Stimulated activated naive CD4-positive, alpha-beta T cell treated with Interleukin-2 at 50 U/mL for 16 hours (primary cell): ENCODE measurements around the gene HUS1.

Experiments used
- DNase-seq: peaks from one replicate; lab custom pipeline; 2025; lab: John Stamatoyannopoulos, UW

The HUS1 gene

GRCh38 chr7:47979832-47980181 lies 392 bp upstream of the HUS1 start:
- DNase-seq, result no peak

DNA sequence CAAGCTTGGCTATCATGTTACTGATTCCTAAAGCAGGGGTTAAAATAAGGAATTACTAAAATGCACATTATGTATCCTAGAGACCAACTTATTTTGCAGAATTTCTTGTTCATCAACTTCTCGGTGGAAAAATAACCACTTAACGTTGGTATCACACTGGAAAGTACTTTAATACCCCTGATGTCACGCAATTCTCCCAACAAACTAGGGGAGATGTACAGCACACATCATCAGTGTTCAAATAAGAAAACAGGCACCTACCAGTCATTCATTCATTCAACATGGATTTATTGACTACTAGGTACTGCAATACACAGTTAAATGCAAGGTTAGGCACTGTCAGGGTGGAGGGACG lies 648 bp downstream of the HUS1 start:
- DNase-seq, result no peak

DNA sequence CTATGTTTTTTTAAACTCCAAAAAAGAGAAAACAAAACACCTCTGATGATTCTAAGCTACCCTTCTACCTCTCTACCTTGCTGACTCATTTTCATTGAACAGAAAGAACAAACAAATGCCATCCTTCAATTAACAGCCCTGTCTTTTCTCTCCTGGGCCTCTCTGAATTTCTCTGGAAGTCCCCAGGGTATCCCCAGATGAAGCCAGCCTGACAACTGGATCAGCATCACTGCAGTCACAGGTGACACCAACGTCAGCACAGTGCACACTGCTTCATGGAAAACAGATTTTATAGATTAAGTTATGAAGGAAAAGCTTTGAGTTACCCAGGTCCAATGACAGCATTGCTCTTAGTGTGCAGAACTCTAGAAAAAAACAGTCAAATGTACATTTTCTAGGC lies 5.7 kb downstream of the HUS1 start:
- no peak for DNase-seq

DNA sequence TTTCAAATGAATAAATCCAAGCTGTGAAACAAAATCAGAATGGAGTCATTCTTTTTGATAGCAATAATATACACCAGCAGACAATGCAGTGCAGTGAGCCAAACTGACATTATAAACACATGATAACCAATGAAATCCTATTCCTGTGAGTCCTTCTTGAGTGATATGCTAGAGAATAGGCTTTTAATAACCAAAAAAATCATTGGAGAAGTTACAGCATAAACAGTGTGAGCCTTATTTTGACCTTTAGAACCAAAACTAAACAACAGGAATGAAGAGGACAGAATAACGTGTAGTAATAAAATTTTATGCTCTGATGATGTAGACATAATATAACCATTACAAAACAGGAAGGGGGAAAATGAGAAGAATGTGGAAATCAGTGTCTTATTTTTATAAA lies 8.7 kb downstream of the HUS1 start:
- no peak for DNase-seq

DNA sequence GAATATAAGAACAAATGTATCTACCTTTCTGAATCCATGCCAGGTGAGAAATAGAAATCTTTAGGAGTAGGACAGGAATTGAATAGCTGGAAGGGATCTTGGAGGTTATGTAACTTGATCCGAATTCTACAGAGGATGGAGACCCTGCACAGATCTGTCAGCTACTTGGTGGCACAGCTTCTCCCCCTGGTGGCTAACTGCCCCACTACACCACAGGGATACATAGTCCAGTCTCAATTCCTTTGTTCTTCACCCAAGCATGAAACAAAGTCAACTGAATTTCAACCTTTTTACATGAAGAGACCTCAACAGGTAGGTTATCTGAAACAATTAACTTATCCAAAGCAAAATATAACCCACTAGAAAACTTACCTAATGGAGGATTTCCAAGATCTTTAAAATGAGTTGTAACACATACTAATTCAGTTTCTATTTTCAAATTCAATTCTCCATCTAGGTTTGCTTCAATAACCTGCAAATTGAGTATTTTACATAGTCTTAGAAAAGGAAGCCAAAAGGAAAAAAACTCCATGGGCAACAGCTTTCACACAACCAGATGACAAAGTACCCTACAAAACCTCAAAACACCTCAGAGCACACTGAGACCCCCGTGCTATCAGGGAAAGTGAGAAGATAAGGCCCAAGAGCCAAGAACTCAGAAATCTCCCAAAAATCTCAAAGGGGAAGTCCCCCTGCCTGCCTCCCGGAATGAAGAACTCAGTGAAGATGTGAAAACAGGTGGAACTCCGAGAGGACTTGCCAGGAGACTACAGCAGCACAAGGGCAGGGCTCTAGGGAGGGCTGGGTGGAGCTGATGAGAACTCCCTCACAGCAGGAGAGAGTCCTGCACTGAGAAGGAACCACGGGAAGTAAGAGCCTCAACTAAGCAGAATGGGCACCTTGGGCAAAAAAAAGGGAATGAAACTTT lies 10.3 kb downstream of the HUS1 start:
- DNase-seq, result peak; percentile 32

GRCh38 chr7:47967708-47968107 lies 11.7 kb downstream of the HUS1 start:
- DNase-seq, result no peak

GRCh38 chr7:47967123-47967522 lies 12.3 kb downstream of the HUS1 start:
- no peak for DNase-seq

DNA sequence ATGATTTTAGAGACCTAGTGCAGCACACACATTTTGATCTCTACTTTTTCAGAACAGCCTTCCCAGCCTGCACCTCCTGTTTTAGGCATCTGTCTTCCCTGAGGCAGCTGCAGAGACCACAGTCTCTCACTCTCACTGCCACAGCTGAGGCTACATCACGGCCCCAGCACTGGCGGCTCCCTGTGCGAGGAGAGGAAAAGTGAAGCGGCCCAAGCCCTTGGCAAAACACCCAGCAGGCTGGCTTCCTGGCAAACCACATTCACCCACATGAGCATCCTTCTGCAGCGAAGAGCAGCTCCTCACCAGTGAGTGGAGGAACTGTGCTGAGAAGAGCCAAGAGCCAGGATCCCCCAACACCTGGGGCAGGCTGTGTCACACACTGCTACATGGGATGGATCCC lies 14.0 kb downstream of the HUS1 start:
- no peak for DNase-seq

GRCh38 chr7:47962262-47962661 lies 17.2 kb downstream of the HUS1 start:
- no peak for DNase-seq

DNA sequence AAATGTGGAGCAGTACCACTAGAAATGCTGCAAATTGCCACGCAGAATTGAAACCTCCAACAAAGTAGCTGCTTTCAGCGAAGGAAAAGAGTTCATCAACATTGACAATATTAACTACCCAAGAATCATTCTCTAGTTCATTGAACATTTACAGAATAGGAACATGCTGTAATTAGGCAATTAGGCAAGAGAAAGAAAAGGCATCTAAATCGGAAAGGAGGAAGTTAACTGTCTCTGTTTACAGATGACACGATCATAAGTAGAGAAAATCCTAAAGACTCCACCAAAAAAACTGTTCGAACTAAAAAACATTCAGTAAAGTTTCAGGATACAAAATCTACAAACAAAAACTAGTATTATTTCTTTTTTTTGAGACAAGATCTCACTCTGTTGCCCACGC lies 22.3 kb downstream of the HUS1 start:
- no peak for DNase-seq

- DNase-seq, result no peak
These were observed 23.2 kb downstream of the HUS1 start for GRCh38 chr7:47956220-47956619.

DNA sequence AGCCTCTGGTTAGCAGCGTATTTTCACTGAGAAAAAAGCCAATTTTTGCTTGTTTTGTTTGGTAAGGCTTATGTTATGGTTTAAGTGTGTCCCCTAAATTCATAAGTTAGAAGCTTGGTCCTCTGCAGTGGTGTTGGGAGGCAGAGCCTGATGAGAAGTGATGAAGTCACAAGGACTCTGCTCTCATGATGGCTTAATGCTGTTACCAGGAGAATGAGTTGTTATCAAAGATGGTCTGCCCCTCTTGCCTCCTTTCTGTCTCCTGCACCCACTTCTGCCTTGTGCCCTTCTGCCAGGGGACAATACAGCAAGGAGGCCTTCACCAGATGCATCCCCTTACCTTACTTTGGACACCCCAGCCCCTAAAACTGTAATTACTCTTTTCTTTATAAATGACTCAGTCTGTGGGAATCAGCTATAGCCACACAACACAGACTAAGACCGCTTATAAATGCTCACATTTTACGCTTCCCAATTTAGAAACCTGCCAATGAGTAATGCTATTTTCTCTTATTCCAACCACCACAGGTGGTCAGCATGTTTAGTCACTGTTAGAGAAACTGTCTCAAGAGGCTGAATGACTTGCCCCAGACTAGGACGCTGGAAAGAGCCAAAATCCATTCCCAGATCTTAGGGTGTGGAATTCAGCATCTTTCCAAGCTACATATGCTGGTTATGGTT lies 25.0 kb downstream of the HUS1 start:
- no peak for DNase-seq

DNA sequence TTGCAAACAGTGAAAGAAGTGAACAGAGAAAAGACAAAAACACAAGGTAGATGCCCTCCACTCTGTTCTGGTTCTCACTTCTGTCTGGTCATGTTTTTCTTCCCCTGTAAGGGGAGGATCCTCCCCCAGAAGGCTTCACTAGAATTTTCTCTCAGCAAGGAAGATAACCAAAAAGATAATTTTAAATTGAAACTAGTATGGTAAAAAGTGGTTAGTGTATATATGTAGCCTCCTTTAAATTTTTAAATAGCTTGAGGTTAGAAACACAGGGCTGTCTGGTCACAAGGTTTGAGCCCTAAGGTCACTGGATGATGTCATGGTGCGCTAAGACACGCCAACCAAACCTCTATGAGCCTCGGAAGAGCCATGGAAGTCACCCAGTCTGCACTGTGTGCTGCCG lies 25.6 kb downstream of the HUS1 start:
- no peak for DNase-seq

GRCh38 chr7:47952224-47952623 lies 27.2 kb downstream of the HUS1 start:
- DNase-seq, result no peak

GRCh38 chr7:47951374-47951773 lies 28.0 kb downstream of the HUS1 start:
- DNase-seq, result no peak

GRCh38 chr7:47950714-47951113 lies 28.7 kb downstream of the HUS1 start:
- DNase-seq, result no peak

GRCh38 chr7:47949703-47950102 lies 29.7 kb downstream of the HUS1 start:
- no peak for DNase-seq

- no peak for DNase-seq
These were observed 31.1 kb downstream of the HUS1 start, which contains the start of gene PKD1L1 for GRCh38 chr7:47948141-47948790. Gene PKD1L1 (minus strand): TSS chr7:47948466. CDS start chr7:47948440, 26 bp downstream.

GRCh38 chr7:47947355-47947749 lies 32.1 kb downstream of the HUS1 start:
- DNase-seq, result no peak

GRCh38 chr7:47946581-47947354 lies 32.6 kb downstream of the HUS1 start:
- no peak for DNase-seq

GRCh38 chr7:47945261-47946015 lies 34.0 kb downstream of the HUS1 start:
- peak; percentile 64 for DNase-seq
